SKM-1 treated with dmso at 0.1 percent for 144 hours (cell line): Measurements from ENCODE around the gene ARMC5.

Source experiments
- DNase-seq: peaks from one replicate; lab custom pipeline; 2025; ENCODE audit not compliant: unreplicated experiment; lab: John Stamatoyannopoulos, UW

The ARMC5 gene

GRCh38 chr16:31461201-31461920 is 2.1 kb downstream of the ARMC5 start:
- DNase-seq: no peak

GRCh38 chr16:31461921-31462804 is 2.9 kb downstream of the ARMC5 start:
- DNase-seq: no peak

GRCh38 chr16:31464348-31464769 is 5.1 kb downstream of the ARMC5 start:
- DNase-seq: no peak

GRCh38 chr16:31464781-31465260 is 5.5 kb downstream of the ARMC5 start:
- no peak for DNase-seq

- no peak for DNase-seq
Measured at GRCh38 chr16:31465788-31466370, 6.6 kb downstream of the ARMC5 start.

GRCh38 chr16:31466381-31466841 is 7.1 kb downstream of the ARMC5 start:
- no peak for DNase-seq

GRCh38 chr16:31467151-31467773 is 8.0 kb downstream of the ARMC5 start:
- peak; percentile 19 for DNase-seq

GRCh38 chr16:31467858-31468257 is 8.6 kb downstream of the ARMC5 start:
- DNase-seq: no peak

- no peak for DNase-seq
Measured at GRCh38 chr16:31470615-31471014, 11.3 kb downstream of the ARMC5 start.

- DNase-seq: no peak
Measured at GRCh38 chr16:31471241-31471874, 12.1 kb downstream of the ARMC5 start.

- DNase-seq: no peak
Measured at GRCh38 chr16:31471875-31472708, 12.8 kb downstream of the ARMC5 start, which contains the start of gene TGFB1I1. TSS of gene TGFB1I1 (plus strand) at chr16:31472152. CDS start at chr16:31472189, 37 bp downstream.

GRCh38 chr16:31472709-31473203 is 13.5 kb downstream of the ARMC5 start:
- DNase-seq: peak; percentile 15

GRCh38 chr16:31473264-31473984 is 14.1 kb downstream of the ARMC5 start:
- no peak for DNase-seq

GRCh38 chr16:31474173-31474714 is 14.9 kb downstream of the ARMC5 start:
- no peak for DNase-seq

- no peak for DNase-seq
Measured at GRCh38 chr16:31474773-31475738, 15.8 kb downstream of the ARMC5 start.

GRCh38 chr16:31475946-31476302 is 16.6 kb downstream of the ARMC5 start:
- no peak for DNase-seq
